ENCODE measurements around the gene ZNF738. TPM values are rescaled to one million over a fixed set of nuclear protein-coding genes. Genes with fewer than 3 reads are reported as not detected.
A peak's percentile ranks its signal among the peaks of the same experiment; 100 is the strongest.
"Not testable (repeated sequence)": the region's sequence is repeated elsewhere in the genome, so short reads cannot be mapped to it uniquely, and the experiment has no call there.

Gene ZNF738
- total and polyA plus RNA-seq, 10 of the 15 experiments (the other 5 are each of a cell fraction or from before 2014, with no cell fraction given), result 11.6 to 29.4 (median 15.0) TPM

- Histone ChIP-seq H3K27me3 (replicated peaks in 1 of 2; ENCODE audit: control insufficient read depth in 2 of 2, insufficient read depth in 2 of 2, low read length in 1 of 2) (no peaks in the 10 kb centered on the region), H2AFZ (ENCODE audit: control insufficient read depth, low read depth, low read length) (no peak overlapping the region), H3K9ac (ENCODE audit: control insufficient read depth, insufficient read depth, low read length) (no peak overlapping the region), H4K20me1 (ENCODE audit: control insufficient read depth, insufficient read depth) (no peaks in the 10 kb centered on the region), H3K9me3 (replicated peaks; ENCODE audit: control insufficient read depth, insufficient read depth, low read length) (no peaks in the 10 kb centered on the region; the same call in 2 of the 3 replicates), H3K36me3 (ENCODE audit: control insufficient read depth in 2 of 2, insufficient read depth in 2 of 2, low read length in 1 of 2) (no peaks in the 10 kb centered on the region), H3K4me3 (no peak overlapping the region), H3K4me2 (ENCODE audit: control insufficient read depth, insufficient read depth) (no peak overlapping the region), H3K27ac (ENCODE audit: control insufficient read depth, insufficient read depth) (no peak overlapping the region), H3K4me1 (ENCODE audit: control insufficient read depth, insufficient read depth, low read length) (no peaks in the 10 kb centered on the region), H3K79me2 (ENCODE audit: control insufficient read depth, insufficient read depth, low read length) (no peaks in the 10 kb centered on the region)
- TF ChIP-seq CBX5 (IDR thresholded peaks at IDR 0.05; ENCODE audit: low read depth) (peak; percentile 84; the same call in 1 of the 2 replicates), BRCA1 (IDR thresholded peaks at IDR 0.05; ENCODE audit: low read depth, low read length) (no peak)
- ChIA-PET RAD21 (ENCODE audit: unreplicated experiment) (no interaction called here), POLR2A (no interaction called here), SMC1A (ENCODE audit: uncharacterized antibody, unreplicated experiment) (no interaction called here), CTCF (no interaction called here)
- in situ Hi-C loops (cut with MboI) (no loop called here), intact Hi-C loops (cut with micrococcal nuclease; ENCODE audit: unreplicated experiment) (no loop called here)
- no peak for ATAC-seq
- DNase-seq (ENCODE audit: low read depth, low spot score), result no peak
- 50% methylated on average over 2 of the region's 2 CpGs for WGBS (ENCODE audit: insufficient coverage, insufficient replicate concordance, low lambda C conversion rate, missing lambda C conversion rate)
- FAIRE-seq, result no peak
- BruUV-seq (replicated peaks), result no TSS peak
Observed at GRCh38 chr19:21335721-21336120, 23.1 kb upstream of the ZNF738 start.

- intact Hi-C loops (cut with micrococcal nuclease; ENCODE audit: unreplicated experiment); H2AFZ ChIP-seq (ENCODE audit: control insufficient read depth, low read depth, low read length); H3K4me1 ChIP-seq (ENCODE audit: control insufficient read depth, insufficient read depth, low read length); CTCF ChIA-PET; H3K27me3 ChIP-seq (replicated peaks in 1 of 2; ENCODE audit: control insufficient read depth in 2 of 2, insufficient read depth in 2 of 2, low read length in 1 of 2); DNase-seq (ENCODE audit: low read depth, low spot score); H3K9ac ChIP-seq (ENCODE audit: control insufficient read depth, insufficient read depth, low read length); H3K9me3 ChIP-seq (replicated peaks; ENCODE audit: control insufficient read depth, insufficient read depth, low read length); H3K4me3 ChIP-seq; in situ Hi-C loops (cut with MboI); SMC1A ChIA-PET (ENCODE audit: uncharacterized antibody, unreplicated experiment); H3K4me2 ChIP-seq (ENCODE audit: control insufficient read depth, insufficient read depth); FAIRE-seq; H3K79me2 ChIP-seq (ENCODE audit: control insufficient read depth, insufficient read depth, low read length); POLR2A ChIA-PET; ATAC-seq; H3K27ac ChIP-seq (ENCODE audit: control insufficient read depth, insufficient read depth); BruUV-seq (replicated peaks); RAD21 ChIA-PET (ENCODE audit: unreplicated experiment); H4K20me1 ChIP-seq (ENCODE audit: control insufficient read depth, insufficient read depth); H3K36me3 ChIP-seq (ENCODE audit: control insufficient read depth in 2 of 2, insufficient read depth in 2 of 2, low read length in 1 of 2): not testable (repeated sequence)
- WGBS (ENCODE audit: insufficient coverage, insufficient replicate concordance, low lambda C conversion rate, missing lambda C conversion rate), result 50% methylated on average over 2 of the region's 2 CpGs
Observed at GRCh38 chr19:21344841-21345240, 14.0 kb upstream of the ZNF738 start.
